Dorsolateral prefrontal cortex (tissue), 118 donors: ENCODE results near the gene LRRC46. TPM values are rescaled to one million over a fixed set of nuclear protein-coding genes. Genes with fewer than 3 reads are reported as not detected.

ENCODE experiments used
- total RNA-seq, 120 experiments: library from RNA; stranded (reverse); gene quantifications; one replicate each; pipeline versions ENCODE4 v1.2.3 to v1.2.4, GENCODE V29; 2022

LRRC46 gene
- total RNA-seq, 120 experiments from 2014 or later = 0.26 to 1.8 (median 0.75) TPM; not detected in 44

Other genes with a start within 250 kb of the LRRC46 start
- gene KPNB1, start 181.8 kb upstream of the LRRC46 start, total RNA-seq = 100 to 1,000 TPM; 131 to 228 (median 183) TPM
- 10 to 100 TPM; 15.3 to 57.8 (median 37.2) TPM for gene TBKBP1, start 137.5 kb upstream of the LRRC46 start, total RNA-seq
- gene TBX21, start 98.4 kb upstream of the LRRC46 start, total RNA-seq = under 1 TPM in 28 of 120 experiments, not detected in 92; 0.19 to 0.74 (median 0.39) TPM
- 10 to 100 TPM; 13.8 to 44.3 (median 26.5) TPM for gene OSBPL7, start 9.9 kb upstream of the LRRC46 start, total RNA-seq
- 10 to 100 TPM; 26.3 to 47.8 (median 35.6) TPM for gene MRPL10, start 129 bp upstream of the LRRC46 start, total RNA-seq
- gene SCRN2, start 9.6 kb downstream of the LRRC46 start, total RNA-seq = 10 to 100 TPM; 18.1 to 42.2 (median 27.6) TPM
- under 1 TPM in 85 of 120 experiments, not detected in 35; 0.10 to 0.62 (median 0.24) TPM for gene SP6, start 19.5 kb downstream of the LRRC46 start, total RNA-seq
- 10 to 100 TPM; 11.5 to 27.4 (median 17.6) TPM for gene SP2, start 64.6 kb downstream of the LRRC46 start, total RNA-seq
- gene PNPO, start 109.9 kb downstream of the LRRC46 start, total RNA-seq = 10 to 100 TPM; 30.2 to 62.6 (median 43.4) TPM
- gene PRR15L, start 126.2 kb downstream of the LRRC46 start, total RNA-seq = under 1 TPM in 1 of 120 experiments, not detected in 119; 0.33 TPM
- gene CDK5RAP3, start 139.4 kb downstream of the LRRC46 start, total RNA-seq = 100 to 1,000 TPM in 119 of 120 experiments, 10 to 100 TPM in 1; 99.4 to 256 (median 180) TPM
- 10 to 100 TPM in 59 of 120 experiments, 1 to 10 TPM in 61; 3.8 to 22.7 (median 9.8) TPM for gene COPZ2, start 206.1 kb downstream of the LRRC46 start, total RNA-seq
- 100 to 1,000 TPM; 120 to 279 (median 205) TPM for gene NFE2L1, start 216.7 kb downstream of the LRRC46 start, total RNA-seq